UCSD-AML1 (cell line): ENCODE results near the gene CD86.

Experiments used
- DNase-seq: peaks from one replicate; lab custom pipeline; 2025; ENCODE audit not compliant: unreplicated experiment; lab: John Stamatoyannopoulos, UW

The CD86 gene

GRCh38 chr3:122091602-122092295, 36.6 kb downstream of the CD86 start:
- peak; percentile 19 for DNase-seq

GRCh38 chr3:122092460-122093165, 37.5 kb downstream of the CD86 start:
- peak; percentile 40 for DNase-seq

GRCh38 chr3:122094125-122094524, 39.0 kb downstream of the CD86 start:
- no peak for DNase-seq

DNA sequence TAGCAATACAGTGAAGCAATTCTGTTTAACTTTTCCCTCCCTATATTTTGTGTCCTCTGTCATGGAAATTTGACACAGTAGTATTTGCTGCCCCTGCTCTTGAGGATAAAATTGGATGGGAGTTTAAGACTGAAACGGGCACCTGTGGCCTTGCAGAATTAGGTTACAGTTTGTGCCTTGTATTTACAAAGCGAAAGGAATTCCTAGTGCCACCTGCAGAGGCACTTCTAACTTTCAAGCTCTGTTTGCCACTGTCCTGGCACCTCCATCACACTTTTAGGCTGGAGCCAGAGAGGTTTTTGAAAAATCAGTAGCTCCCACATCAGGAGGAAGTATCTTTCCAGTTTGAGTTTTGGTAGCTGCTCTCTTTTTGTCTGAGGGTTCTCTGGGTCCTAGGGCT, 39.5 kb downstream of the CD86 start:
- no peak for DNase-seq

- DNase-seq = no peak
Observed at GRCh38 chr3:122097141-122097540, 42.0 kb downstream of the CD86 start.

- no peak for DNase-seq
Observed at GRCh38 chr3:122098611-122099010, 43.4 kb downstream of the CD86 start.

- no peak for DNase-seq
Observed at GRCh38 chr3:122099255-122099654, 44.1 kb downstream of the CD86 start.

DNA sequence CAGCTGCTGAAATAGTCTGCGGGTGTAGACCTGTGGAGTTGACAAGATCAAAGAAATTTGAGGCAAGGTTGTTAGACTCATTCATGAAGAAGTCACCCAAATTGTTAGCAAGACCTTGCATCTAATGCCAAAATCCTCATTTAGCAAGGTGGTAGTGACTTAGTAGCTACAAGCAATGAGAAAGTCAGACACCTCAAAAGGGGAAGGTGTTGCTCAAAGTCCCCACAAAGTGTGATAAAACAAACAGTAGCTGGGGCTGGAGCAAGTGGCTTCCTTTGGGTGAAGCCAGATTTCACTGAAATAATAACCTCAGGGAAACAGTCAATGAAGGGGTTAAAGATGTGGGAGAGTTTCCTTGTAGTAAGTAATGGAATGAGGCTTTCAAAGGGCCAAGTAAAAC, 44.9 kb downstream of the CD86 start:
- no peak for DNase-seq

DNA sequence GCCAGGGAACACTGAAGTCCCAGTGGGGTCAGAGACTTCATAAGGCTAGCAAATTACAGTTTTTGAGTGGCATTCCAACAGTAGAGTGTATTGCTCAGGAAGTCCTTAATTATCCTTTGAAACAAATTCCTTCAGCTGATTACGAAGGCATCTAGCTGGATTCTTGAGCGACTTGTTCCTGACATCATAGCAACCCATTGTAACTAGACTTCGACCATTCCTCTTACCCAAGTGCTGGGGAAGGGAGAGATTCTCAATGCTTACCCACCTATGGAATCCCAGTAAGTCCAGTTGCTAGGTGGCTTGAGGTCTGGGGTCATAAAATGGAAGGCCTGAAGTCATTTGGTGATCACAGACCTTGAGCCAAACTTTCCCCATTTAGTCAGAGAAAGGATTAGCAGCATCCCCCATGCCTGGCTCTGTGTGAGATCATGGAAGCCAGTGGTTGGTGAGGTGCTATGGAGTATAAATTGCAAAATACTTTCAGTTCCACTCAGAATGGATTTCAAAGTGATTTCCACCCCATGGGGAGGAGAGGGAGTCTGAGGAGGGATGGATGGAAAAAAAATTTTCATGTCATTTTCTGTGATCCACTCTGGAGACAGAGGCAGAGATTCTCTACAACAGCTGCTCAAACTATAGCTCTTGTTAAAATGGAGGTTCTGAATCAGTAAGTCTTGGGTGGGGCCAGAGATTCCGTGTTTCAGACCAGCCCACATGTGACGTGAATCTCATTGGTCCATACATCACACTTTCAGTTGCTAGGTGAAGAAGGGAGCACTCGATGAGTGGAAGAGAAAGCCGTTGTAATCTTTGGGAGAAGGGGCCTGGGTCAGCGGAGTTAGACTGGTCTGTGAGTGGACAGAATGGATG, 45.7 kb downstream of the CD86 start:
- DNase-seq = no peak

DNA sequence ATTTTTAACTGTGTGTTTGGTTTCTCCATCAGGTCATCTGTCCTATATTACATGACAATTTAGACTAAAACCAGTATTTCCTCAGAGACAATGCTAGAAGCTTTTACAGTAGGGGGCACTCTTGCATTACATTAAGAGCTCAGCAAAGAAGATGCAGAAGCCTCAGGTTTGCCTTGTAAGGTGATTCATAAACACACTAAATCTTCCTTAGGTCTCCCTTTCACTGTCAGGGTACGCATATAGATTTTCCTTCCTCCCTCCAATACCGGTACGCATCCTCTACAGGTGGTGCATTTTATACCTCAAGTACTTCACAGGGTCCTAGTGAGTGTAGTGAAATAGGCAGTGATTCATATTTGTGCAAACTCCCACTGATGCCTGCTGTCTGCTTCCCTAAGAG, 46.5 kb downstream of the CD86 start:
- no peak for DNase-seq

- no peak for DNase-seq
Observed at GRCh38 chr3:122102191-122102935, 47.2 kb downstream of the CD86 start.

- no peak for DNase-seq
Observed at GRCh38 chr3:122103821-122104514, 48.8 kb downstream of the CD86 start.

DNA sequence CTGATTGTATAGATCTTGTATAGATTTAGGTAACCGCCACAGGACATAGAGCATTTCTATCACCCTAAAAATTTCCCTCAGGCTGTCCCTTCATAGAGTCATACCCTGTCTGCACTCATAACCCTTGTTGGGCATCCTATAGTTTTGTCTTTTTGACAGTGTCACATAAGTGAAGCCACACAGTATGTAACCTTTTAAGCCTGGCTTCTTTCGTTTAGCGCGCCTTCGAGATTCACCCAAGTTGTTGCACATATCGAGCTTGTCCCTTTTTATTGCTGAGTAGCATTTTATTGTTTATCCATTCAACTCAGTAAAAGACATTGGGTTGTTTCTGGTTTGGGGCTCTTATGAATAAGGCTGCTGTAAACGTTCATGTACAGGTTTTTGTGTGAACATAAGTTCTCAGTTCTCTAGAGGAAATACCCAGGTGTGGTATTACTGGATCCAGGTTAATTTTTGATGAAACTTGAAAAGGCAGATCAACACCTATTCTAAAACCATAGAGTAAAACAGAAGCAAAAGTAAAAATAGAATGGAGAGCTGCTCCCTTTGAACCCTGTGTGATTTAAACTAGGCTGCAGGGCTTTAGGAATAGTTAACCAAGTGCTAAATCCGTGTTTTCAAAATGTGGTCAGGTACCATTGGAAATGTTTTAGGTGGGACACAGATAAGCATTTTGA, 49.5 kb downstream of the CD86 start:
- no peak for DNase-seq

DNA sequence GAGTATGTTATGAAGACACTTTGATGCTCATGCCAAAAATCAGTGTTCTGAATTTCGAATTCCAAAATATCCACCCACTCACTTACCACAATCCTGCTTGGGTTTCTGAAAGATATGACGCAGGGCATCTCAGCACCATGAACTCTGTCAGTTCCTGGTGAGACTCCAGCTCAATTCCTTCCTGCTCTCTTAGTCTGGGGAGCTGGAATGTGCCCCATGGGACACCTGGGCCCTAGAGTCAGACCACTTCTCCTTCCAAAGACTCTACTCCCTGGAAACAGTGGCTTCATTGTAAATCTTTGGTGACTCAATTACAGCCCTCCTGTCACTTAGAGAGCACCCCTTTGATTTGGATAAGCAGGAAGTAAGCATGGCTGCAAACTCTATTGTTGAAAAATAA, 50.5 kb downstream of the CD86 start:
- no peak for DNase-seq

GRCh38 chr3:122107171-122107570, 52.0 kb downstream of the CD86 start:
- no peak for DNase-seq

DNA sequence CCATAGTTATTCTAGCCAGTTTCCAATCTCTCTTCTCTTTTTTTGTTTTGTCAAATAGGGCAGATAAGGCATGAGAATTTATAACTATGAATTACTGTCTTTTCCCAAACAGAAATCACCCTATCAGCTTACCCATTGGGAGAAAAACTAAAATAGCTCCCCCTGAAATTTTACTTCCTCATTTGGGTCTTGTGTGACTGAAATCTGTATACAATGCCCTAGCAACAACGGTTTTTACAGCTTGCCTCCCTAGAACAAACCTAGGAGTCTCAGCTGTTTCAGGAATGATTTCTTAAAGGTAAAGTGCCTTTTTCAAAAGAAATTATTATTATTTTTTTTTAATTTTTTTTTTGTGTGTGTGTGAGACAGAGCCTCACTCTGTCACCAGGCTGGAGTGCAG, 56.8 kb downstream of the CD86 start:
- DNase-seq = no peak

DNA sequence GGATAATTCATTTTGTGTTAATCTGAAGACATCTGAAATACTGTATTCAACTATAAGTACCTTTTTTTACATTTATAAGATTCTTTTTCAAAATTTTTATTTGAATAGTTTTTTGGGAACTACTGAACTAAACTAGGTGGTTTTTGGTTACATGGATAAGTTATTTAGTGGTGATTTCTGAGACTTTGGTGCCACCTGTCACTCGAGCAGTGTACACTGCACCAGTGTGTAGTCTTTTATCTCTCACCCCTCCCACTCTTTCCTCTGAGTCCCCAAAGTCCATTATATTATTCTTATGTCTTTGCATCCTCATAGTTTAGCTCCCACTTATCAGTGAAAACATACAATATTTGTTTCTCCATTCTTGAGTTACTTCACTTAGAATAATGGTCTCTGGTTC, 57.6 kb downstream of the CD86 start:
- no peak for DNase-seq

DNA sequence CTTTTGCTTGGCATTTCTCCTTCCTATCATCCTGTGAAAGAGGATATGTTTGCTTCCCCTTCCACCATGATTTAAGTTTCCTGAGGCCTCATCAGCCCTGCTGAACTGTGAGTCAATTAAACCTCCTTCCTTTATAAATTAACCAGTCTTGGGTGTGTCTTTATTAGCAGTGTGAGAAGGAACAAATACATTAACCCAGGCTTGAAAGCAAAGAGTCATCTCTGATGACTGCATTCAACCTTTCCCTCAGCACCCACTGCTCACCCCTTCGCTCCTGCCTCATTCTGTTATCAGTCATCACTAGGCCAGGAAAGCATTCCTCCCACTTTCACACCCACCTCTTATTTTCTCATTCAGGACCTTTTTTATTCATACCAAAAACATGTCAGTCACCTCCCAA, 68.7 kb downstream of the CD86 start:
- DNase-seq = no peak

DNA sequence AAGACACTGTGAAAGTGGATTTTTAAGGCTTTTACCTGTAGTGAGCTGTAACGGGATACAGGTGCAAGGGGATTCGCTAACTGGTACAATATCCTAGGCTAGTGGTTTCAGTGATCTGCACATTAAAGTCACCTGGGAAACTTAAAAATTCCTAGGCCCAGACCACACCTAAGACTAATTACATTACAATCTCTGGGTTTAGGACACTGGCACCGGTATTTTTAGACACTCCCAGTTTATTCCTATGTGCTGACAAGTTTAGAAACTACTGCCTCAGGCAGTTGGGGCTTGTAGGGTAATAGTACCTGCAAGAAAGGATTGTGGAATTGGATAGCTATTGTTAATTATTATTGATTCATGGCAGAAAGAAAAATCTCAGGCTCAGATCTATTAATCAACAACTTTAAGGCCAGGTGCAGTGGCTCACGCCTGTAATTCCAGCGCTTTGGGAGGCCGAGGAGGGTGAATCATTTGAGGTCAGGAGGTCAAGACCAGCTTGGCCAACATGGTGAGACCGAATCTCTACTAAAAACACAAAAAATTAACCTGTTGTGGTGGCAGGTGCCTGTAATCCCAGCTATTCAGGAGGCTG, 77.9 kb downstream of the CD86 start:
- no peak for DNase-seq

- DNase-seq = no peak
Observed at GRCh38 chr3:122146466-122146865, 91.3 kb downstream of the CD86 start.
